RPMI7951 (cell line): ENCODE data around the gene FLOT2. TPM values are rescaled to one million over a fixed set of nuclear protein-coding genes. Genes with fewer than 3 reads are reported as not detected.
A peak's percentile ranks its signal among the peaks of the same experiment; 100 is the strongest.
"Not testable (repeated sequence)": the region's sequence is repeated elsewhere in the genome, so short reads cannot be mapped to it uniquely, and the experiment has no call there.

ENCODE experiments used
- DNase-seq: peaks from one replicate; pipeline ENCODE4 v3.0.0-alpha.2; 2012; ENCODE audit warnings: low read depth
- total RNA-seq: library from RNA; depleted of rRNA; stranded (reverse); fragments of >200 nt; shearing (Covaris generic); gene quantifications from 2 replicates; pipeline ENCODE4 v1.2.3, GENCODE V29; 2014

FLOT2 gene
- total RNA-seq, 1 experiment from 2014 or later, result 28.7 TPM

DNA sequence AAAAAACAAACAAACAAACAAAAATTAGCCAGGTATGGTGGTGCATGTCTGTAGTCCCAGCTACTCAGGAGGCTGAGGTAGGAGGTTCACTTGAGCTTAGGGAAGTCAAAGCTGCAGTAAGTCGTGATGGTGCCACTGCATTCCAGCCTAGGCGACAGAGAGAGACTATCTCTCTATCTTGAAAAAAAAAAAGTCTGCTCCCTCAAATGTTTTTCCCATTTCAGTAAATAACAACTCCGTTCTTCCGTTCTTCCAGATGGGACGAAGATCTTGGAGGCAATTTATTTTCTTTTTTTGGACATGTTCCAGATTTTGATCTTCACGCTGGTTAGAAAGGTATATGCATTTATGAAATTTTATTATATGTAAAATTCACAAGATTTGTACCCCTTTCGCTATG lies 23.7 kb downstream of the FLOT2 start:
- DNase-seq, result no peak

DNA sequence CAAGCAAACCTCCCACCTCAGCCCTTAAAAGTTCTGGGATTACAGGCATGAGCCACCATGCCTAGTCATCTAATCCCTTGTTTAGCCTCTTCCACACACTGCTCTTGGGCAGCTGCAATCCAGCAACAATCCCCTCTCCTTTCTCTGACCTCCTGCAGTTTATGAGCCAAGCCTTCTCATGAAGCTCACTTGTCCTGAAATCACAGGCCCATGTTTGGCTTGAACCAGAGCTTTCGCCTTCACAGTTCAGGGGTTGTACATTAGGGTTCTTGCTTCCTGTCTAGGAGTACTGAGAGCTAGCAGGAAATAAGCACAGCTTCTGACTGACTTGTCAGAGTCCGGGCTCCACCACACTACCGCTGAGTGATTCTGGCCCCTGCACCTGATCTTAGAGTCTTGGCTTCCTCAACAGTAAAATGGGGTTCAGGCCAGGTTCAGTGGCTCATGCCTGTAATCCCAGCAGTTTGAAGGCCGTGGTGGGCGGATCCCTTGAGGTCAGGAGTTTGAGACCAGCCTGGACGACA lies 26.4 kb downstream of the FLOT2 start:
- no peak for DNase-seq

DNA sequence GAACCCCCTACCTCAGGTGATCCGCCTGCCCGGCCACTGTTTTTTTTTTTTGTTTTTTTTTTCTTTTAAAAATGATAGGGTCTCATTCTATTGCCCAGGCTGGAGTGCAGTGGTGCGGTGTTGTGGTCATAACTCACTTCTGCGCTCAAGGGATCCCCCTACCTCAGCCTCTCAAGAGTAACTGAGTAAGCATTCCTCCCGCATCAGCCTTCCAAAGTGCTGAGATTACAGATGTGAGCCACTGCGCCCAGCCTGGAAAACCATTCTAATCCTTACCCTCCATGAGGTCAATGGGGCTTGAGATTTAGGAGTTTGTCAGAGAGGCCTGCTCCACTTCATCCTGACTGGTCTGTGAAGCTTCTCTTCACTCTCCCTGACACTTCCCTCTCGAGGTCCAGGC lies 30.3 kb downstream of the FLOT2 start:
- DNase-seq, result no peak

DNA sequence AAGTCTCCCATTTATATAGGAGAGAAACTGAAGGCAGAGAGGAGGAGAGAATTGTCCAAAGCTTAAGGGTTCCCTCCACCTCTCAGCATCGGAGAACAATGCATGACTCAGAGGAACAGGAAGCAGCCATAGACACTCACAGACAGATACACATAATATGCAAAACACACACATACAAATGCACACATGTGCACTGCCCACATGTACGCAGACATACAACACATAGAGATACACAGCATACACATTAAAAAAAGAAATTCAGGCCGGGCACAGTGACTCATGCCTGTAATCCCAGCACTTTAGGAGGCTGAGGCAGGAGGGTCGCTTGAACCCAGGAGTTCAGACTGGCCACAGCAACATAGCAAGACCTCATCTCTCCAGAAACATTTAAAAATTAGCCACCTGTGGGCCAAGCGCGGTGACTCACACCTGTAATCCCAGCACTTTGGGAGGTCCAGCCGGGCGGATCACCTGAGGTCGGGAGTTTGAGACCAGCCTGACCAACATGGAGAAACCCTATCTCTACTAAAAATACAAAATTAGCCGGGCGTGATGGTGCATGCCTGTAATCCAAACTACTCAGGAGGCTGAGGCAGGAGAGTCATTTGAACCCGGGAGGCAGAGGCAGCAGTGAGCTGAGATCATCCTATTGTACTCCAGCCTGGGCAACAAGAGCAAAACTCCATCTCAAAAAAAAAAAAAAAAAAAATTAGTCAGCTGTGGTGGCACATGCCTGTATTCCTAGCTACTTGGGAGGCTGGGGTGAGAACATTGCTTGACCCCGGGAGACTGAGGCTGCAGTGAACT lies 31.4 kb downstream of the FLOT2 start:
- no peak for DNase-seq

GRCh38 chr17:28864991-28865849 lies 32.3 kb downstream of the FLOT2 start:
- DNase-seq, result no peak

- DNase-seq, result no peak
Observed at GRCh38 chr17:28863953-28864352, 33.6 kb downstream of the FLOT2 start.

DNA sequence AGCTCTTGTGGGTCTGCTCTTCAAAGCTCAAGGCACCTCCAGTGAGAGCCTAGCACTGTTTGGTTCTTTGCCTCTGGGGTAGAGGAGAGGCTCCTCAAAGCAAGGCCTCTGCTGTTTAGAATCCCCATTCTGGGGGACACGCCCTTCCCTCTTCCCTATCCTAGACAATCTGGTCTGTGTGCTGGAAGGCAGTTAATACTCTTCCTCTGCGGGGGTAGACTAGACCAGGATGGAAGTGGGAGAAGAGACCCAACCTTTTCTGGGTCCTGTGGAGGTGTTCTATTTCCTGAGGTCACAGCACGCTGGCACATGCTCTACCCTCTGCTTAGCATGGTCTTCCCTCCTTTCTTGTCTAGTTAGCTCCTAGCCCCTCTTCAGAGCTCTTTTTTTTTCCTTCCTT lies 35.0 kb downstream of the FLOT2 start:
- no peak for DNase-seq

GRCh38 chr17:28861393-28862203 lies 35.9 kb downstream of the FLOT2 start:
- no peak for DNase-seq

GRCh38 chr17:28860363-28860808 lies 37.1 kb downstream of the FLOT2 start:
- DNase-seq, result no peak

DNA sequence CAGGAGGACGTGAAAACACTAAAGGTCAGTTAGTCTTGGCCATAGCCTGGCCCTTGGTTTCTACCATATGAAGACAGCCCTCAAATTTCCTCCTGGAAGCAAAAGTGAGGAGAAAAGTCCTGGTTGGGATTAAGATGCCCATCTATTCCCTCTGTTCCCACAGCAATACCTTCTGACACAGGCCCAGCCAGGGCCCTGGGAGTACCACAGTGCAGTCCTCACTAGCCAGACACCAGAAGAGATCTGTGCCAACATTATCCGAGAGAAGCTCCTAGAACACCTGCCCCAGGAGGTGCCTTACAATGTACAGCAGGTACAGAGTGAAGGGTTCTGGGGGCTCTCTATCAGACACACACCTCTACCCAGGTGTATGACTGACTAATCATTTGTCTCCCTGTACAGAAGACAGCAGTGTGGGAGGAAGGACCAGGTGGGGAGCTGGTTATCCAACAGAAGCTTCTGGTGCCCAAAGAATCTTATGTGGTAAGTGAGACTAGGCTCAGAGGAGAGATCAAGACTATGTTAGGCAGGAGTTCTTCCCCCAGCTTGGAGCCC lies 38.7 kb downstream of the FLOT2 start:
- no peak for DNase-seq

DNA sequence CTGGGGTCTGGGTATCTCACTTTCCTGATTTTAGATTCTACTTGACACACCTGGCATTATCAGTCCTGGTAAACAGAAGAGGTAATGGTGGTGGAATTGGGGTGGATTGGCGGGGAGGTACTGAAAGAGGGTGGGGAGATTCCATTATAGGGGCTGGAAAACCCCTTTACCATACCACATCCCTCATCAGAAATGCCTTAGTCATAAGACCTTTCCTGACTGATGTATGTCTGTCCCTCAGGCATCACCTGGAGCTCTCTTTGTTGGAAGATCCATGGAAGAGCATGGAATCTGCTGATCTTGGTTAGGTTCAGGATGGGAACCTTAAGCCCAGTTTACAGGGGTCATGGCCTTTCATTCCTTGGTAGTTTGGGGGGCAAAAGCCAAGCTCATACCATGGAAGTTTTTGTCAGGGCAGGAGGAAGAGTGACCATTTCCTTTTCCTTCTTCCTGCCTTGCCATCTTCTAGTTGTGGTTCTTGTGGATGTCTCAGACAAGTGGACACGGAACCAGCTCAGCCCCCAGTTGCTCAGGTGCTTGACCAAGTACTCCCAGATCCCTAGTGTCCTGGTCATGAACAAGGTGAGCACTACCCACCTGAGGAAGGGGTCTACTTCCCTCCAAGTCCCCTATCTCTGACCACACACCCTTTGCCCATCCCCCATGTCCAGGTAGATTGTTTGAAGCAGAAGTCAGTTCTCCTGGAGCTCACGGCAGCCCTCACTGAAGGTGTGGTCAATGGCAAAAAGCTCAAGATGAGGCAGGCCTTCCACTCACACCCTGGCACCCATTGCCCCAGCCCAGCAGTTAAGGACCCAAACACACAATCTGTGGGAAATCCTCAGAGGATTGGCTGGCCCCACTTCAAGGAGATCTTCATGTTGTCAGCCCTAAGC lies 39.4 kb downstream of the FLOT2 start:
- no peak for DNase-seq

GRCh38 chr17:28856028-28856574 lies 41.4 kb downstream of the FLOT2 start:
- DNase-seq, result no peak

- DNase-seq, result no peak
Observed at GRCh38 chr17:28855336-28855679, 42.2 kb downstream of the FLOT2 start.

- peak; percentile 83 for DNase-seq
Observed at GRCh38 chr17:28854457-28855335, 42.8 kb downstream of the FLOT2 start, which contains the start of gene ERAL1. Gene ERAL1, plus strand, starts transcription at chr17:28855016. Its CDS starts 19 bp downstream, at chr17:28855035.

- no peak for DNase-seq
Observed at GRCh38 chr17:28853295-28853694, 44.2 kb downstream of the FLOT2 start.

GRCh38 chr17:28849281-28849680 lies 48.3 kb downstream of the FLOT2 start:
- DNase-seq, result peak; percentile 21

GRCh38 chr17:28848667-28849066 lies 48.9 kb downstream of the FLOT2 start:
- DNase-seq, result not testable (repeated sequence)

DNA sequence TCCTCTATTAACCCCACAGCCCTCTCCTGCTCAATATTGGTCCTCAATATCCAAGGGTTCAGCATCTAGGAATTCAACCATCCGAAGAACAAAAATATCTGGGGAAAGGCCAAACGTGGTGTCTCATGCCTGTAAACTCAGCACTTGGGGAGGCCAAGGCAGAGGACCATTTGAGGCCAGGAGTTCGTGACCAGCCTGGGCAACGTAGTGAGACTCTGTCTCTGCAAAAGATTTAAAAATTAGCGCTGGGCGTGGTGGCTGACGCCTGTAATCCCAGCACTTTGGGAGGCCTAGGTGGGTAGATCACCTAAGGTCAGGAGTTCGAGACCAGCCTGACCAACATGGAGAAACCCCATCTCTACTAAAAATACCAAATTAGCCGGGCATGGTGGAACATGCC lies 50.8 kb downstream of the FLOT2 start:
- DNase-seq, result not testable (repeated sequence)

DNA sequence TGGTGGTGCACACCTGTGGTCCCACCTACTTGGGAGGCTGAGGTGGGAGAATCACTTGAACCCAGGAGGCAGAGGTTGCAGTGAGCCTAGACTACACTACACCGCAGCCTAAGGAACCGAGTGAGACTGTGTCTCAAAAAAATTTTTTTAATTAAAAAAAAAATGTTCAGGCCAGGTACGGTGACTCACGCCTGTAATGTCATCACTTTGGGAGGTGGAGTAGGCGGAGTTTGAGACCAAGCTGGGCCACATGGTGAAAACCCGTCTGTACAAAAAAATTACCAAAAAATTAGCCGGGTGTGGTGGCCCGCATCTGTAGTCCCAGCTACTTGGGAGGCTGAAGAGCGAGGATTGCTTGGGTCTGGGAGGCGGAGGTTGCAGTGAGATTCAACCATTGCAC lies 51.3 kb downstream of the FLOT2 start:
- DNase-seq, result no peak
